GM21717 (cell line): Measurements from ENCODE around the gene SYNE2.
A peak's percentile ranks its signal among the peaks of the same experiment; 100 is the strongest.
"Not testable (repeated sequence)": the region's sequence is repeated elsewhere in the genome, so short reads cannot be mapped to it uniquely, and the experiment has no call there.

Source experiments
- ATAC-seq: cut with Tn5 transposase; IDR thresholded peaks from one replicate; pipeline ENCODE4 v1.9.1; 2021; ENCODE audit warnings: mild to moderate bottlenecking, moderate library complexity; ENCODE audit not compliant: unreplicated experiment

Gene SYNE2

GRCh38 chr14:64187331-64187730 lies 334.5 kb downstream of the SYNE2 start:
- ATAC-seq, result no peak

- ATAC-seq, result no peak
Observed at GRCh38 chr14:64190974-64191502, 338.2 kb downstream of the SYNE2 start.

DNA sequence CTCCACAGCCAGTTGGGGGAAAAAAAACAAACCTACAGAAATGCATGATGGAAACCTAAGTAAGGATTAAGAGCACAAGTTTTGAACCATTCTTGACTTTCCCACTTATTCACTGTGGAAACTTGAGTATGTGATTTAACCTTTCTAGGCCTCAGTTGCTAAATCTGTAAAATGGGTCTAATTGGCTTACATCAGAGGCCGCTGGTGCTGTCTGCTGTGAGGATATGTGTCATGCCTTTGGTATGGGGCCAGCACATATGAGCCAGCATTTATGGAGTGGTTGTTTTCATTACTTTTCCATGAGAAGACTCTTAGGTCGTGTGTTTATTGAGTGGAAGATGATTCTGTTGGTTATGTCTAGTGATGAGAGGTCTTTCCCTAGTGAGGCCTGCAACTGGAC lies 339.0 kb downstream of the SYNE2 start:
- no peak for ATAC-seq

- ATAC-seq, result no peak
Observed at GRCh38 chr14:64193821-64194220, 341.0 kb downstream of the SYNE2 start.

GRCh38 chr14:64194404-64194803 lies 341.6 kb downstream of the SYNE2 start:
- no peak for ATAC-seq

GRCh38 chr14:64195199-64195598 lies 342.4 kb downstream of the SYNE2 start:
- no peak for ATAC-seq

- ATAC-seq, result no peak
Observed at GRCh38 chr14:64196056-64196455, 343.3 kb downstream of the SYNE2 start.

DNA sequence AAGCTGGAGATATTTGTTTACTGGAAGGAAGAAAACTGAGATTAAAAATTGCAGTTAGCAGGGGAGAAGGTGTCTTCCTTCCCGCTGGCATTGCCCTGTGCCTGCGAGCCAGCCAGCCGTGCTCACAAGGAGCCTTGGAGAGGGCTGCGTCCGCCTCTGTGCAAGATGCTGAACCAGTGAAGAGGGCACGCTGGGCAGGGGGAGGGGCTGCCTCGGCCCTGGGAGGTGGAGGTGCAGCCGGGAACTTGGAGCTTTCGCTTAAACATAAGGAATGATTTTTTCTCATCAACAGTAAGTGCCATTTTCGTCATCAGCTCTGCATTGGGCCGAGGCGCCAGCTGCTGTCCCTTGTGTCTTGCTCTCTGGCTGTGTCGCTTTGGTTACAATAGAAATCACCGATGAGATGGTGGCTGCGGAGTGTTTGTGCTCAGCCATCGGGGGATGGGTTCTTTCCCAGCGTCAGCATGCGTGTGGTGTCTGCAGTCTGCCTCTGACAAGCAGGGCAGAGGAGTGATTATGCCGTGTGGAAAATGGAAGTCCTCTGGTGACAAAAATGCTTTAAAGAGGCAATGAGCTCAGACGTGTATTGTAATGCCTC lies 344.1 kb downstream of the SYNE2 start:
- ATAC-seq, result no peak

DNA sequence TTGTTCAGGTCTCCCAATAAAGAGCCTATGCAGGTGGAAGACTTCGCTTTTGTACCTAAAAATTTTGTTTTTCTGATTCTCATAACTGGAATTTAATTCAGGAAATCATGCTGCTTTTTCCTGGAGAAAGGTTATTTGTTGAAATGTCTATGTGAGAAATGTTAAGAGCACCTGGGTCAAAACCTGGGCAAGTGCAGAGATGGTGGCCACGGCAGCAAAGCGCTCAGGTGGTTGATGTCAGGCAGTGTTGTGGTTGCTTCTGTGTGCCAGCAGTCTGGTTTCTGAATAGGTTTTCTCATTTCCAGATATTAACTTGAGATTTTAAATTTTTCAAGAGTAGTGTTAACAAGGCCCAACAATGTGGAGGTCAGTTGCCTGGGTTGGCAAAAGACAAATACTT lies 345.2 kb downstream of the SYNE2 start:
- no peak for ATAC-seq

- no peak for ATAC-seq
Observed at GRCh38 chr14:64198486-64198885, 345.7 kb downstream of the SYNE2 start.

DNA sequence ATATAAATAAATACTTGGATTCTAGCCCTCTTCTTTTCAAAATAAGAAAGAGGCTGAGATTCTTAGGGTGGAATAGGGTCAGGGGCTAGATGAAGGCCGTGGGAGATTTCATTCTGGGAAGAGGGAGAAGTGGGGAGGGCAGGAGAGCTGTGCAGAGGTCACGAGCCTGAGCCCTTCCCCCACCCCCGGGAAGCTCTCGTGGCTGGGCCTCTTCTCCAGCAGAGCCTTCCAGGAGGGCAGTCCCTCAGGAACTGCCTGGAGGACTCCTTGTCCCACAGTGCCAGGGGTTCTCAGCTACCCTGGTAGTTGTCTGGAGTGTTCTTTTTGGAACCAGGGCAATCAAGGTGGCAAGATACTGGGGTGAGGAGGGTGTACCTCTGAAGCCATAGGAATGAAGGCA lies 347.4 kb downstream of the SYNE2 start:
- ATAC-seq, result no peak

DNA sequence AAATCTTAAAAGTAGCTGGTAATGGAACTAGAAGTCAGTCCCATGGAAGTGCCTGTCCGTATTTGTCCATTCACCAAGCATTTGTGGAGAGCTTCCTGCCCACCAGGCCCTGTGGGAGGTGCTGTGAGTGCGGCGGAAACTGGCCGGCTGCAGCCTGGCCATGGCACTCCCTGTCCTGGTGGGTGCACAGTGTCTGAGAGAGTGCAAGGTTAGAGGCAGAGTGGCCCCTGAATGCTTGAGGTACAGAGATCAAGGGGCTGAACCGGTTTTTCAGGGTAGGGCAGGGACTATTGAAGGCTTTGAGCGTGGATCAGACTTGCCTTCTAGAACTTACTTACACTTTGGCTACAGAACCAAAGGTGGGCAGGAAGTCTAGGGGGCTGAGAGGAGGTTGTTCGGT lies 348.5 kb downstream of the SYNE2 start:
- ATAC-seq, result no peak

DNA sequence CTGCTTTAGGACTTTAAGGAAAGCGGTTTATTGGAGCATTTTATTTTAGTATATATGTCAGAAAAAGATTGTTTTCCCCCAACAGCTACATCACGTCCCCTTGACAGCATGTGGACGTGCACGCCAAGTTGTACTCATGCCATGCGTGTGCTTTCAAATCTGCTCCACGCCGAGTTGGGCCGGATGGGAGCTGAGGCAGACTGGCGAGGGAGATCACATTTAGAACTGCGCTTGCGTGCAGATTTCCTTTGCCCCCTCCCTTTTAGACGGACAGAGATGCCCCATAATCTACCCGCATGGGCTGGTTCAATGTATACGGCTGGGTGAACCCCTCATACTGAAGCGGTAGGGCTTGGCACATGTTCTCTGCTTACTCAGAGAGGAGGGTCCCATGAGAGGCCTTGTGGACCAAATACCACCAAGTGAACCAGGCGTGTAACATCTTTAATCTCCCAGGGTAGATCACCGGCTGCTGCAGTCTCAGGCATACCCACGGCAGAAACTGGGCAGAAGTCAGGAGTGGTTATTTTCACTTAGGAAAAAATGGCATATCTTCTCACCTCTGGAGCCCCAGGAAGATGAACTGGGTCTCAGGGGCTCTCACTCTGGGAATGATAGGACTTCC lies 349.2 kb downstream of the SYNE2 start:
- no peak for ATAC-seq

DNA sequence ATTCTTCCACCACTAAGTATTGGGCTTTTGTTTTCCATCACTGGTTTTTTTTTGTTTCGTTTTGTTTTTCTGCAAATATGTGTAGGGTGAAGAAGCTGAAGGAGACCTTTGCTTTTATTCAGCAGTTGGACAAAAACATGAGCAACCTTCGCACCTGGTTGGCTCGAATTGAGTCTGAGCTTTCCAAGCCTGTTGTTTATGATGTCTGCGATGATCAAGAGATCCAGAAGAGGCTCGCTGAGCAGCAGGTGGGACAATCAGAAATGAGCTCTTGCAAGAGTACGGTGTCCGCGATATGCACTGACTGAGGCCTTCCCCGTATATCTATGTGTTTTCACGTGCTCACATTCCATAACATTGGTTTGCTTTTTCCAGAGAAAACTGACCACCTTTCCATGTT lies 349.9 kb downstream of the SYNE2 start:
- no peak for ATAC-seq

DNA sequence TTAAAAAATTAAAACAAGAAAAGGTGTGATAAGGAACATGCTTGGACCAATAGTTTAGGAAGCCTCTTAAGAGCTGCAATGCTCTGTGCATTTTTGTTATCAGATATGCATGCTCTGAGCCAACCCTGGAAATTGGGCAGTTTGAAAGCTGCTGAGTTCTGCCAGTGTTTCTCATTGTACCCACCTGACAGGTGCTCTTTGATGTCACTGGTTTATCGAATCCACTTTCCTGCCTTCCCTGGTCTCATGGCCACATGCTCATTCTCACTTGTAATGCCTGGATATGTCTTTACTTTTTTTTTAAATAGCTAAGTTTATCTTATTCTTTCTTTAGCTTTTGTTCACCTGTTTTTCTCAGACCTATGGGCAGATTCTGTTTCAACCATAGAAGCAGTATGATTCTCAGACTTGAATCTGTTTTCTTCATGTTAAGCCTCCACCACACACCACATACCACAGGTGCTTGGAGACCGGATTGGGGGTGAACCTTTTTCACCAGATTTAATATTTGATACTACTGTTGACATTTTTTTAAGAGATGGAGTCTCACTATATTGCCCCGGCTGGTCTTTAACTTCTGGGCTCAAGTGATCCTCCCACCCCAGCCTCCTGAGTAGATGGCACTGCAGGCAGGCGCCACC lies 350.7 kb downstream of the SYNE2 start:
- no peak for ATAC-seq

- no peak for ATAC-seq
Observed at GRCh38 chr14:64208261-64208660, 355.5 kb downstream of the SYNE2 start.

DNA sequence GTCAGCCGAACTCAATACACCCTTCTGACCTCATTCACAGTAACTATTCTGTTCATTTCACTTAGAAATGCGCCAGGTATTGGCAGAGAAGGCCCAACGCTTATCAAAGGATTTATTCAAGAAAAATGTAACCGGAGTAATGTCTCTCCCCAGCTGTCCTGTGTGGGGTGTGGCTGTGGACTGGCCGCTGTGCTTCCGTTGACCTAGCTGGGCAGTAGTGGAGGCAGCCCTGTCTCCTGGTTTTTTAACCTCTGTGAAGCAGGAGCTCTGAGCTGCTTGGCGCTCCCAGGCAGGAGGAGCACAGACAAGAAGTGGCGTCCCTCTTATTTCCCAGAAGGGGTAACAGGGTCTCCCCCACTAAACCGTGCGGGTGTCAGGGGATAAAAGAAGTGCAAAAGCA lies 356.2 kb downstream of the SYNE2 start:
- ATAC-seq, result no peak

GRCh38 chr14:64209444-64210131 lies 356.8 kb downstream of the SYNE2 start:
- ATAC-seq, result peak; percentile 55

DNA sequence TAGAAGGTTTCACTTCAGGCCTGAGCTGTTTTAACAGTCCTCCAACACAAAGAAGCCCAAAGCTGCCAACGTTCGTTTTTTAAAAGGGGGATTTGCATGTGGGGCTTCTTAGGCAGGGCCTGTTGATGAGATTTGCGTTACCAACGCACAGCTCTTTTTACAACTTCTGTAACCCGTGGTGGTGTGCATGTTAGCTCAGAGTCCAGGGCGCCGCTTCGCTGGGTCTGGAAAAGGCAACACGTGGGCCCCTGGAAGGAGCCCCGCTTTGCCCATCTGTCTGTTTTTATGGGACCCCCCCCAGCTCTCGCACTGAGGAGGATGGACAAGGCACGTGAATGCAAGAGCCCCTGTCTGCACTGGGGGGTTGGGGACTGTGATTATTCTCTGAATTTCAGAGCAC lies 357.4 kb downstream of the SYNE2 start:
- ATAC-seq, result no peak

- not testable (repeated sequence) for ATAC-seq
Observed at GRCh38 chr14:64210912-64211311, 358.1 kb downstream of the SYNE2 start.

DNA sequence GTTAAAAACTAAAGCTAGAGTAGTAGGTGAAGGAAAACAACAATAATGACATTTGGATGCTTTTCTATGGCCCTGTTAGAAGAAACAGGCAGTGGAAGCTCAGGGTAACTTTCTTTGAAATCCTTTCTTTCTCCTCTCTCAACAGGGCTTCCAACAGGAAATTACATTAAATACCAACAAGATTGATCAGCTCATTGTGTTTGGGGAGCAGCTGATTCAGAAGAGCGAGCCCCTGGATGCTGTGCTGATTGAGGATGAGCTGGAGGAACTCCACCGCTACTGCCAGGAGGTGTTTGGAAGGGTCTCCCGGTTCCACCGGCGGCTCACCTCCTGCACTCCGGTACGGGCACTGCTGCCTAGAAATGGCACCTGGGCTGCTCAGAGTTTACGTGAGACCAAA lies 359.9 kb downstream of the SYNE2 start:
- no peak for ATAC-seq

DNA sequence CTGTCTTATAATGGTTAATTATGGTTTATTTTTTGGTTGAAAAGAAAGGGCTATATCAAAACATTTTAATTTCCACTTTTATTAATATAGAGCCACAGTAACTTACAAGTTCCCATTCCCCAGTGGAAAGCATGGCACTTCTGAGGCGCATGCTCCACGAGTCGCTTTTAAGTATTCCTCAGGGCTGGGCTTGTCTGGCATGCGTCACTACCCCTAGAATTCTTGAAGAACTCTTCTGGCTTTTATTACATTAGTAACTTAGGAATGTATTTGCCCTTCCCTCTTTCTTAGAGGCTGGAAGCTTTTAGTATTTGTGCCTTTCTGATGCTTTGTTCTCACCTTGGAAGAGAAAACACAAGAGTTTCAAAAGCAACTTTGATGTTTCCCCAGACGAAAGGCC lies 360.3 kb downstream of the SYNE2 start:
- ATAC-seq, result no peak
